IPS-NIHi11 (cell line): ENCODE measurements around the gene SH3BP5.
A peak's percentile ranks its signal among the peaks of the same experiment; 100 is the strongest.
"Not testable (repeated sequence)": the region's sequence is repeated elsewhere in the genome, so short reads cannot be mapped to it uniquely, and the experiment has no call there.

Experiments
- DNase-seq: peaks from one replicate; pipeline ENCODE4 v3.0.0; 2012; ENCODE audit warnings: mixed read lengths, low spot score

Gene SH3BP5, protein sequence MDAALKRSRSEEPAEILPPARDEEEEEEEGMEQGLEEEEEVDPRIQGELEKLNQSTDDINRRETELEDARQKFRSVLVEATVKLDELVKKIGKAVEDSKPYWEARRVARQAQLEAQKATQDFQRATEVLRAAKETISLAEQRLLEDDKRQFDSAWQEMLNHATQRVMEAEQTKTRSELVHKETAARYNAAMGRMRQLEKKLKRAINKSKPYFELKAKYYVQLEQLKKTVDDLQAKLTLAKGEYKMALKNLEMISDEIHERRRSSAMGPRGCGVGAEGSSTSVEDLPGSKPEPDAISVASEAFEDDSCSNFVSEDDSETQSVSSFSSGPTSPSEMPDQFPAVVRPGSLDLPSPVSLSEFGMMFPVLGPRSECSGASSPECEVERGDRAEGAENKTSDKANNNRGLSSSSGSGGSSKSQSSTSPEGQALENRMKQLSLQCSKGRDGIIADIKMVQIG

DNA sequence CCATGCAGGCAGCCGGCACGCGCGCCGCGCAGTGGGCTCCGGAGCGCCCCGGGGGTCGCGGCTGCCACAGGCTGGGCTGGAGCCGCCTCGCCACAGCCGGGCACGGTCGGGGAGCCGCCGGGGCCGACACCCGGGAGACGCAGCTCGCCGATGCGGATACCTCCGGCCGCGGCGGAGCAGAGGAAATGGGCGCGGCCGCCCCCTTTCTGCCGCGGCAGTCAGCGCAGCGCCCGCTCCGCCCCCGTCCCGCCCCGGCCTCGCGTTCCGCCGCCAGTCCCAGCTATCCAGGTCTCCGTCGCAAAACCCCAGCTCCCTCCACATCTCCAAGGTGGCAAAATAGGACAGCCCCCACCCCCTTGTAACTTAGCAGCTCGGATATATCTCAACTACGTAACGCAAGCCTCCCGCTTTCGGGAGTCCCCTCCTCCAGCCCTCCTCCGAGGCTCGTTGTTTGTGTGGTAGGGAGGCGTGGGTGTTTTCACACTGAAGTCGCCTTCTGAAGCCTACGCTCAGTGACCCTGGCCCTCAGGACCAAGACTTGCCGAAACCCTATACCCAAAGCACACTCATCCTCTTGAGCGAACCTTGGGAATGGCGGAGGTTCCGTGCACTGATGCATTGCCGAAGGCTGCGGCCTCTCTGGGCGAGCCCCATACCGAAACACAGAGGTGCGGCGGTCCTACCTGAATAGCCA lies at the start of gene SH3BP5:
SH3BP5 (minus strand) TSS at position 182 of the 694 bp plus-strand sequence; CDS start at position 4, 178 bp downstream.
- DNase-seq = peak; percentile 89

DNA sequence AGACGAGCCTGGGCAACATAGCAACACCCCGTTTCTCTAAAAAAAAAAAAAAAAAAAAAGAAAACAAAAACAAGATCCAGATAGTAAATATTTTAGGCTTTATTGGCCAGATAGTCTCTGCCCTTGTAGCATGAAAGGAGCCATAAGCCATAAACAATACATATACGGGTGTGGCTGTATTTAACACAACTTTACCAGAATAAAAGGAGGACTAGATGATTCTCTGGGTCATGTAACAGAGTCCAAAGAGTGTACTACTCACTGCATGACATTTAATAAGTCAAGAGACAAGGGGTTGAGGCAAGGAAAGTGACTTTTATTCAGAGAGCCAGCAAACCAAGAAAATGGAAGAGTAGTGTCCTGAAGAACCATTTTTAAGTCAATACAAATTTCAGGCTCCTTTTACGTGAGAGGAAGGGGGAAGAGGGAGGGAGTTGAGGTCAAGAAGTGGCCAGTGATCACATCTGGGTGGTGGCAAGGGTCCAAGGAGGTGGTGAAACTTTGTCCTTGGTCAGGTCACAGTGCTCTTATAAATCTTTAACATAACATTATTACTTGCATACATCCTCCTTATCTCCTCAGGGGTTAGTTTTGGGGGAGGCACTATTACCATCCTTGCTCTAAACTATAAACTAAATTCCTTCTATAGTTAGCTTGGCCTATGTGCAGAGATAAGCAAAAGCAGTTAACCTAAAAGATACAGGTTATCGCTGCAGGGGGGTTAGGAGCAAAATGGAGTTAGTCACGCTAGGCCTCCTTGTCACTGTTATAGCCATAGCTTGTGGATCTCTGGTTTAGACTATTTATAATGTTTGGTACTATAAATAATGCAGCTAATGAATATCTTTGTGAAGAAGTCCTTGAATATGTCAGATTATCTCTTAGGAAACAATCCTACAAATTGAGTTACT lies 48.8 kb upstream of the SH3BP5 start:
- no peak for DNase-seq

DNA sequence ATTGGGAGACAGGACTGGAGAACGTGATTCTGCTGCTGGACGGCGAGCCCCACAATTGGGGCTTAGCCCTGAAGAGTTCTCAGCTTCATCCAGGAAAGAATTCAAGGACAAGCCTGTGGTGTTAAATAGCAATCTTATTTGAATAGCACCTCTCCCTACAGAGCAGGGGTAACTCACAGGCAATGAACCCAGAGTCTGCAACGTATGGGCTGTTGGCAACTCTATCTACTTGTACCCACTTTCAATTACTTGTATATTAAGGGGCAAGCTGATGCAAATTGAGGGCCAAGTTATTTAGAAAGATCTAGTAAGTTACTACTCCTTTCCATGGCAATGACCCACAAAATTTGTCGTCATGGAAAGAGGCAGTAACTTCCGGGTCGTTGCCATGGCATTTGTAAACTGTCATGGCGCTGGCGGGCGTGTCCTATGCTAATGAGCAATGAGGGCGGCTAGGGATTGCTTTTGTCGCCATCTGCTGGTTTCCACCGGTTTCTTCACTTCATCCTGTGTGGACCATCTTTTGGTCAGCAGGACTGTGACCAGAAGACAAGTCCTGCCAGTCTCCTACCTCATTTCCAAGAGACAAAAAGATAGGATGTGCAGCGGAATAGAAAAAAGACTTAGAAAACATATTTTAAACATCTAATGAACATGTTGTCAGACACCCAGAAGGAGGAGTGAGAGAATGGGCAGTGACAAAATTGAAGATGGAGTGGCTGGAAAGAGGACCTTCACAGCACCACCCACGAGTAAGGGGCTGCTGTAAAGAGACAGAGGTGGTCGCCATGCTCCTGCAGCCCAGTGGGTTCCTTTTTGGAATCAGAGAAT lies 45.8 kb upstream of the SH3BP5 start:
- peak; percentile 75 for DNase-seq

DNA sequence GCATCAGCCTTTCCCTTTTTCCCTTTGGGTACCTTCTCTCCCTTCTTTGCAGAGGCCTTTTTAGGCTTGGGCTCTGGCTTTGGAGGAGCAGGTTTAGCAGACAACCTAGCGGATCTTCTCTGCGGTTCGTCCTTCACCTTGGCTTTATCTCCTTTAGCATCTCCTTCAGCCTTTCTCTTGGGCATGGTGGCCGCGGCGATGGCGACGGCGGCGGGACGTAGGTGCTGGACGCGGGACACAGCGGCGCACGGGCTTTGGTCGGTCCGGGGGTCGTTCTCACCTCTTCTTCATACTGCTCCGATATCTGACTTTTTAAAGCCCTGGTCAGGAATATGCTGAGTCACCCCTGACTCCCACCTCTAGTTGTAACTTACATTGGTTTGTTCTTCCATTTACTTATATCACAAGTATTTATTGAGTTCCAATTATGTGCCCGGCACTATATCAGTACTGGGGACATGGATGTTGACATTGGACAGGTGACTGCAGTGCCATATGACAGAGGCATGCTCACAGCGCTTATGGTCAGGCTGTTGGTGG lies 43.1 kb upstream of the SH3BP5 start:
- no peak for DNase-seq

DNA sequence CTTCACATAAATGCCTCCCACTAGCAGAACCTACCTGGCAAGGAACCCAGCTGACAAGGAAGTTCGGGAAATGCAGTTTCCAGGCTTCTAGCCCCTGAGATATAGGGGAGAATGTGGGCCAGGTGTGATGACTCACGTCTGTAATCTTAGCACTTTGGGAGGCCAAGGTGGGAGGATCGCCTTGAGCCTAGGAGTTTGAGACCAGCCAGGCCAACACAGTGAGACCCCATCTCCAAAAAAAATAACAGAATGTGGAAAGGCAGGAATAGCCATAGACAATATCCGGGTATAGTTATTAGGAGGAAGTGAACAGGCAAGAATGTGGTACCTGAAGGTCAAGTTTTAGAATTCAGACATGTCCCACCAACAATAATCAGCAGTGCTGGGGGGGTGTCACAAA lies 40.5 kb upstream of the SH3BP5 start:
- no peak for DNase-seq

DNA sequence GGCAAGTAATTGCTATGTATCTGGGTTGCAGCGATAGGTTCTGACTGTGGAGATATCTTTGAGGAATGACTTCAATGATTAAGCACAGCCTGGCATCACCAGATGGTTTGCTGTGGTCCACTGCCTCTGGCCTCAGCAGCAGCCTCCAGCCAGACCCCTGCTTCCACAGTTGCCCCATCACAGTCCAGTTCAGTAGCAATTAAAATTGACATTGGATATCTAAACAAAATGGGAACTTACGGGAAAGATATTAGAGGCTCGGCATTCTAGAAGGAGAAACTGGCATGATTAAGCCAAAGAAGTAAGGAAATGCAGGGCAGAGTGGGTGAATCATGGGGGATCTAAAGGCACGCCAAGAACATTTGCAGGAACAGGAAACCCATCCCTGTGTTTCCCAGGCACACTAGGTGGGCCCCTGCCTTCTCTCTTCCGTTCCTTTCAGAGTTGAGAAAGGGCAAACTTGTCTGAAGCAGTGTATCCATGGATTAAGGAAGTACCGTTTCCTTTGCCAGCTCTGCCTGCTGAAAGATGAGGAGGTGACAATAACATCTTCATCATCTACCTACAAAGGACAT lies 36.3 kb upstream of the SH3BP5 start:
- DNase-seq = no peak

DNA sequence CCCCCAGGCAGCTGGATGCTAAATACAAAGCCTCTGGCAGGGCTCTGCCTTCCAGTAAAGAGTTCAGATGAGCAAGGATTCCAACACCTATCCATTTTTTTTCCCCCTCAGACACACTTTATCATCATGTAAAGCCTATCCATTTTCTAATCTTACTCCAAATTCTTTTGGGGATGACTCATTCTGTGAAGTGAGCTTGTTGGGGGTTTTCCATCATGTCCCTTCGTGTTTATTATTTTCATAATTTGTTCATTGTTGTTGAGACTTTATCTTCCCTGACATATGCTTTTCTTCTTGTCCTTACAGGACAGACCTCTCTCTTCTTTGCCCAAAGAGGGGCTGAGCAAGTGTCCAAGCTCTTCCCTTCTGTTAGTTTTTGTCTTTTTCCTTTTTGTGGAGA lies 34.7 kb upstream of the SH3BP5 start:
- no peak for DNase-seq

DNA sequence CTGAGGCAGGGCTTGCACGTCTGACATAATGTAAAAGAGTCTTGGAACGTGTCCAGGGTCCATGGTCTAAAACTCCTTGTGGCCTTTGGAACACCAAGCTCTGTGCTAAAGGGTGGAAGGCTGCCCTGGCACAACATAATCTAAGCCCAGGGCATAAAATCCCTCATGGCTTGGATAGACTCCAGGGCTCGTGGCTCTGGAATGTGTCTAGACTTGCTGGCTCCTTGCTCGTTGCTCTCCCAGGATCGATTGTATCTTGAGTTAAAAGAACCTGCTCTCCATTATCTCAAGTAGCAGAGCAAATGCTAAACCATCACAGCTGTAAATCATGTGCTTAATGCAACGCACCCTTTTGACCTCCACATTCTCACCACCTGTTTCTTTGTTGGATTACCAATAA lies 31.7 kb upstream of the SH3BP5 start:
- not testable (repeated sequence) for DNase-seq

DNA sequence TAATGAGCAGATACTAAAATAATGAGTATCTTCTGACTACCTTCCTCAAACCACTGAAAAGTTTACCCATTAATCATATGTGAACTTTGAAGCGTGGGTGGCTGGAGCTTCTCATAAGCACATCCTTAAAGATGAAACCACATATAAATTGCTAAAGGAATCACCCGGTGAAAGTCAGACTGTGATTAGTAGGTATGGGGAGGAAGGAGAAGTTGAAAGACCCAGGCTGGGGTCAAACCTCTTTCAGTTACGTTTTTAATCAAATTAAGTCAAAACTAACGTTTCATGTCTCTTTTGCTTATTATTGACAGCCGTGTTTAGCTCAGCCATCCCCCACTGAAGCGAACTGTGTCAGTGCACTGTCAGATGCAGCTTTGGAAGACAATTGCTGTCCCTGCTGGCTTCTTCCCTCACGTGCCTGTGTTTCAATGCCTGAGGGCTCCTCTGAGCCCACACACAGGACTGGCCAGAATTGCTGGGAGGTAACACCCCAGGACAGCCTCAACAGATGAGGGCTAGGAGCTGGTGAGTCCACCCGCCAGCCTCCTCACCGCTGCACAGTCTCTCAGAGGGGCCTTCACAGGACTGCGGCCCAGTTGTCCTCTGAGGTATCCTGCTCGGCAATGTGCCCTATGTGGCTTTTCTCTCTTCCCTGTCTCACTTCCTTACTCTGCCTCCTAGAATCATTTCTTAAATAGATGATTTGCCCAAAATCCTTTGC lies 29.3 kb upstream of the SH3BP5 start:
- peak; percentile 44 for DNase-seq

DNA sequence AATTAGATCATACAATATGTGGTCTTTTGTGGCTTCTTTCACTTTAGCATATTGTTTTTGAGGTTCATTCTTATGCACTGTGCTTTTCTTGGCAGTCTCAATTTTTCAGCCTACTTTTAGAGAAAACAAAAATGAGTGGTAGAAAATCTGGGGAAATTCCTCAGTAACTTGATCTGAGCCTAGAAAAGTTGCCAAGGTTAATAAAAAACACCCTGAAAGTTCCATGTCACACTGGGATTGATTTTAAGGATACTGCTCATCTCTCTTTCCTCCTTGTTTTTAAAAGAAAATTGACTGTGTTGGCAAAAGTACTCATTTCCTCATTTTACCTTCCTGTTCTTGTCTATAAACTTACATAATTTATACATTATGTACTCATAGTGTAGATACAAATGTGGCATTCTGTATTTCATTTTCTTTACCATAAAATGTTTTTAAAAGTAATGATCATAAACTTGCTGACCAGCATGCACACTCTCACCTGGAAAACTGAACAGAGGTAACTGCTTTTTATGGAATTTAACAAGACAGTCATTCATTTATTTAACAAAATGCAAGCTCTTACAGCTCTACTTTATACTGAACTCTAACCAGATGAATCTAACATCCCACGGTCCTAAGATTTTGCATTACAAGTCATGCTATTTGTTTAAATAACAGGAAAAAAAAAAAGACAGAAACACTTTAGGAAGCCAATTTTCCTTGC lies 28.6 kb upstream of the SH3BP5 start:
- no peak for DNase-seq

DNA sequence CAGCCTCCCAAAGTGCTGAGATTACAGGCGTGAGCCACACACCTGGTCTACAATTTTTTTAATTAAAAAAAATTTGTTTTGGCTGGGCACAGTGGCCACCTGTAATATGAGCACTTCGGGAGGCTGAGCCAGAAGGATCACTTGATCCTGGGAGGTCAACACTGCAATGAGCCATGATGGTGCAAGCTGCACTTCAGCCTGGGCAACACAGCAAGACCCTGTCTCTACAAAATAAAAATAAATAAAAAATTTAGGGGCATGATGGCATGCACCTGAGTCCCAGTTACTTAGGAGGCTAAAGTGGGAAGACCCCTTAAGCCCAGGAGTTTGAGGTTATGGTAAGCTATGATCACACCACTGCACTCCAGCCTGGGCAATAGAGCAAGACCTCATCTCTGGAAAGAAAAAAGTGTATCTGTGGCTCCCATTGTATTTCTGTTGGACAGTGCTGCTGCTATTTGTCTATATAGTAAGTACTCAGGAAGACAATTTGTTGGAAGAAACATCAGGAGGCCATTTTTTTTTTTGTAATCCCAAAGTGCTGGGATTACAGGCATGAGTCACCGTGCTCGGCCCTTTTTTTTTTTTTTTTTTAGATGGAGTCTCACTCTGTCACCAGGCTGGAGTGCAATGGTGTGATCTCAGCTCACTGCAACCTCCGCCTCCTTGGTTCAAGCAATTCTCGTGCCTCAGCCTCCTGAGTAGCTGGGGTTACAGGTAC lies 27.5 kb upstream of the SH3BP5 start:
- DNase-seq = no peak

DNA sequence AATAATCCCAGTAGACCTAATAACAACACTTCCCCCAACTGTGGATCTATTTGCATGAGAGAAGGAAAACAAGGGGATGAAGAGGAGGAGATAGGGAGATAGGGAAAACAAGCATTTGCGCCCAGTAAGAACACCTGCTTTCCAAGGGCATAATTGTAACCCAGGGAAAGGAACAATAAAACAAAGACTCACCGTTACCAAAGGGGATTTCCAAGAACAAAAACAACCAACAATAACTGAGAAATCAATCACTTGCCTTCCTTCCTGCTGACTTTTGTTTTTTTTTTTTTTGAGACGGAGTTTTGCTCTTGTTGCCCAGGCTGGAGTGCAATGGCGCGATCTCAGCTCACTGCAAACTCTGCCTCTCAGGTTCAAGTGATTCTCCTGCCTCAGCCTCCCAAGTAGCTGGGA lies 24.3 kb upstream of the SH3BP5 start:
- DNase-seq = peak; percentile 31

DNA sequence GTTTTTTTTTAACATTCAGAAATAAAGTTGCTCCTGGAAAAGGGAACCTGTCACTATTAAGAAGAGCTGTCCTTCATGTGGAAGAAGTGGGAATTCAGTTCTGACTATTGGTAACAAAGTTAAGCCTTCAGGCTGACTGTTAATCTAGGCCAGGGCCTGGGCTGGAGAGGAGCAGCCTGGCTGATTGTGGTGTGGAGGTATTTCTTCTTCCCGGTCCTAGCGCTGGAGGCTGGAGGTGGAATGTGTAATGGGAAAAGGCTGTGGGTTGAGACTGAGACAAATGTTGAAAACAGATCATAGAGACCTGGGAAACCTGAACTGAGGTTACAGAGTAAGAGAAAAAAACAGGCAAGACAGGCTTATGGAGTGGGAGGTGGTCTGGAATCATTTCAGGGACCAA lies 23.8 kb upstream of the SH3BP5 start:
- DNase-seq = peak; percentile 39

DNA sequence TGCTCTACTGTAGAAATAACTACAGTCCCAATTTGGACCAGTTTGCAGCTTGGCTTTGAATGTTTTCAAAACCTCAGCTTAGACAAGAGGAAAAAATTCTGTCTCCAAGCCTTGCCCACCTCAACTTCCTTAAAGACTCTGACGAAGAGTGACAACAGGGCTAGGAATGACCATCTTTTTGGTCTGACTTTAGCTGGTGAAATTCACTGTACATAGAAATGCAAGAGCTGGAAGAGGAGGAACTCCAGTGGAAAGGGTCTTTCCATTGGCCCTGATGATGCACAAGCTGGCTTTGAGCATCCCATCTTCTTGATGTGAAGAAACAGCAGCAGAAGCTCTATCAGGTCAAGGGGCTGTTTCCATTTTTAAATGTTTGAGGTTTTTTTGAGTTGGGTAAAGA lies 22.7 kb upstream of the SH3BP5 start:
- DNase-seq = no peak

DNA sequence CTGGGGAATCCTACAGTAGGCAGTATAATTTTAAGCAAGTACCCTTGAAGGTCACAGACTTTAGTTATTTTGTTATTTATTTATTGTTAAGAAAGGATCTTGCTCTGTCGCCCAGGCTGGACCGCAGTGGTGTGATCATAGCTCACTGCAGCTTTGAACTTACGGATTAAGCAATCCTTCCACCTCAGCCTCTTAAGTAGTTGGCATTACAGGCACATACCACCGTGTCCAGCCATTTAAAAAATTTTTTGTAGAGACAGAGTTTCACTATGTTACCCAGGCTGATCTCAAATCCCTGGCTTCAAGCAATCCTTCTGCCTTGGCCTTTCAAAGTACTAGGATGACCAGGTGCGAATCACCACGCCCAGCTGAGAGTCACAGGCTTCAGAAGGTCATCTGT lies 22.1 kb upstream of the SH3BP5 start:
- no peak for DNase-seq

DNA sequence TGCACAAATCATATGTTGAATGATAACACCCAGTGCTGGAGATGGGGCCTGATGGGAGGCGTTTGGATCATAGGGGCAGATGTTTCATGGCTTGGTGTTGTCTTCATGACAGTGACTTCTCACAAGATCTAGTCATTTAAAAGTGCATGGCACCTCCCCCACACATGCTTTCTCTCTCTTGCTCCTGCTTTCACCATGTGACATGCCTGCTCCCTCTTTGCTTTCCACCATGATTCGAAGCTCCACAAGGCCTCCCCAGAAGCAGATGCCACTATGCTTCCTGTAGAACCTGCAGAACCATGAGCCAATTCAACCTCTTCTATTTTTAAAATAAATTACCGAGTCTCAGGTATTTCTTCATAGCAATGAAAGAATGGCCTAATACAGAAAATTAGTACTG lies 17.8 kb upstream of the SH3BP5 start:
- no peak for DNase-seq

DNA sequence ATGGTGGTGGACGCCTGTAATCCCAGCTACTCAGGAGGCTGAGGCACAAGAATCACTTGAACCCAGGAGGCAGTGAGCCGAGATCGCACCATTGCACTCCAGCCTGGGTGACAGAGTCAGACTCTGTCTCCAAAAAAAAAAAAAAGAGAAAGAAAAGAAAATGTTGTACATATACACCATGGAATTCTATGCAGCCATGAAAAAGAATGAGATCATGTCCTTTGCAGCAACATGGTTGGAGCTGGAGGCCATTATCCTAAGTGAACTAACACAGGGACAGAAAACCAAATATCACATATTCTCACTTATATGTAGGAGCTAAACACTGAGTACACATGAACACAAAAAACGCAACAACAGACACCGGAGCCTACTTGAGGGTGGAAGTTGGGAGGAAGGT lies 17.1 kb upstream of the SH3BP5 start:
- DNase-seq = not testable (repeated sequence)

DNA sequence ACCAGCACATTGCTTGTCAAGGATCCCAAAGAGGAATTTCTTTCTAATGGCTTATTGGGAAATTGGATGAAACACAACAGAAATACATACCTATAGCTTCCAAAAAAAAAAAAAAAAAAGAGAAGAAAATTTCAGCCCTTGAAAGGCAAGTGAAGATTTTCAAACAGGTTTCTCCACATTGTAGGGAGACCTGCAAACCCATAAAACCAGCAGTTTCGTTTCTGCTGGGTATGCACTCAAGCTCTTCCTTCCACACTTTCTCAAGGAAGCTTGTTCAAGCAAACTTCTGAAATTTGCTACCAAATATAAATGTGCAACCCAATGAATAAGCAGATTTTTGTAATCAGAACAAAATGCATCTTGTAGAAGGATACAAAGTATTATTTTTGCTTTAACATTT lies 15.9 kb upstream of the SH3BP5 start:
- DNase-seq = no peak

DNA sequence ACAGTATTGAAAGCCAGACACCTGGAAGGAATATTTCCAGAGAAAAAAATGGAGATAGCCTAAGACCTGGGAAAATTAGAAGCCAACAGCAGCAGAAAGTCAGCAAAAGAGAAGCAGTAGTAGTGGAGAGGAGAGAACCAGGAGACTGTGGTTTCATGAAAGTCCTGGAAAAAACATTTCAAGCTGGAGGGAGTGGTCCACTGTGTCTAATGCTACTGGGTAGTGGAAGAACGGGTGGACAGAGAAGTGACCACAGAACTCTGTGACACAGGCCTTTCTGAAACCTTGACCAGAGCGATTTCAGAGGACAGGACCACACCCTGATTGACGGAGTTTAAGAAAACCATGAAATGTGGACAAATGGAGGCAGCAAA lies 15.3 kb upstream of the SH3BP5 start:
- DNase-seq = no peak
